Activated CD8-positive, alpha-beta memory T cell treated with anti-CD3 and anti-CD28 coated beads for 36 hours (primary cell): ENCODE data around the gene GRIK1. TPM values are rescaled to one million over a fixed set of nuclear protein-coding genes. Genes with fewer than 3 reads are reported as not detected.

Experiments used
- CTCF ChIA-PET: fragments of 350-600 bp; sonication (Branson Sonifier 250); formaldehyde crosslinking; loops from one replicate; lab custom pipeline; 2021; ENCODE audit warnings: antibody characterized with exemption; lab: Charles Lee
- POLR2A ChIA-PET: fragments of 350-600 bp; sonication (Branson Sonifier 250); formaldehyde crosslinking; loops from one replicate; lab custom pipeline; 2021; ENCODE audit warnings: antibody characterized with exemption; lab: Charles Lee
- total RNA-seq, 2 experiments: library from RNA; stranded (reverse); gene quantifications; one replicate each; pipeline ENCODE4 v1.2.3, GENCODE V29; 2021

Gene GRIK1
- total RNA-seq, 2 experiments from 2014 or later = not detected

DNA sequence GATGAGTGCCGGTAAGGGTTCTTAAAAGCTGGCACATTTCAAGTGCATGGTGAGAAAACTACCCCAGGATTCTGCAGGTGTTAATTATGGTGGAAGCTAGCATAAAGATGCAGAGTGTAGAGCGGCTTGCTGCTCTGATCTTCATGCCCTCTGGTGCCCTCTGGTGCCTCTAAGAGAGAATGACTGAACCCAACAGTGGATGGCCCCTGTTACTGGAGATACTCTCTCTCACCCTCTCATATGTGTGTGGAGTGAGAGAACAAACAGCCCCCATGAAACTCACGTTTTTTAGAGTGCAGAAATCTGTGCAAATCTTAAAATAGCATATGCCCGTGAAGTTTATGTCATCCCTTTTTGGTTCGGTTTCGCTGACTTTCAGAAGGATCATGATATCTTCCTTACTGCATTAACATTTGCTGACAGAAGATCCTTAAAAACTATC, 90.0 kb downstream of the GRIK1 start:
- CTCF ChIA-PET = interaction anchor here (0.6 to 0.8 kb wide), 2 partner anchors 18 to 370 kb away, joined by 3 to 4 read pairs; no protein-coding TSS in a partner anchor
- POLR2A ChIA-PET = no interaction called here

DNA sequence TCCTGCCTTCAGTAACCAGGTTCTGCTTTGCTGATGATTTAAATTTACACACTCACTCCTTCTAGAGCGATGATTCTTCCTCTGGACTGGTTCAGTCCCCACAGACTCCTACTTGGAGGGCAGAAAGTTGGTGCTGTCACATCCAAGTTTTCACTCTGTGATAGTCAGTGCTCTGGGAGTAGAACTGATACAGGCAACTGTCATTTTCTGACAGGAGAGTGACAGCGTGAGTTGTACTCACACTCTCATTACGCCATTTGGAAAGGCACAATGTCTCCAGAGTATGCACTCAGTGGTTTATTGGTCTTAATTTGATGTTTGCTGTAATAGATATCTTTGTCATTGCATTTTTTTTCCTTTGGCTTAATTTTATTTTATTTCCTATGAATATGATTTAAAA, 96.0 kb downstream of the GRIK1 start:
- CTCF ChIA-PET = no interaction called here
- POLR2A ChIA-PET = no interaction called here

DNA sequence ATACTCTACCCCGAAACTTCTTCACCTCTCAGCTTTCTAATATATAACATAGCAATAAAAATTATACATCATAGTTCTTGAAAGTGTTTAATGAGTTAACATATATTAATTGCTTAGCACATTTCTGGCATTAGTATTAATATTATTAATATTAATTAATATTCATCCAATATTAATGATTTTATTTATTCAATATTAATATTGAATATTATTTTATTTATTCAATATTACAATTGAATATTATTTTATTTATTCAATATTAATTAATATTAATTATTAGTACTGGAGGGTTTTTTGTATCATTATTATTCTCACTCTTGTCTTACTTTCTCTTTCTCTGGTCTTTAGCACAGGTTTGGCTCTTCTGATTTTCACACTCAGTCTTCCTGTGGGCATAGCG, 105.2 kb downstream of the GRIK1 start:
- CTCF ChIA-PET = no interaction called here
- POLR2A ChIA-PET = no interaction called here

DNA sequence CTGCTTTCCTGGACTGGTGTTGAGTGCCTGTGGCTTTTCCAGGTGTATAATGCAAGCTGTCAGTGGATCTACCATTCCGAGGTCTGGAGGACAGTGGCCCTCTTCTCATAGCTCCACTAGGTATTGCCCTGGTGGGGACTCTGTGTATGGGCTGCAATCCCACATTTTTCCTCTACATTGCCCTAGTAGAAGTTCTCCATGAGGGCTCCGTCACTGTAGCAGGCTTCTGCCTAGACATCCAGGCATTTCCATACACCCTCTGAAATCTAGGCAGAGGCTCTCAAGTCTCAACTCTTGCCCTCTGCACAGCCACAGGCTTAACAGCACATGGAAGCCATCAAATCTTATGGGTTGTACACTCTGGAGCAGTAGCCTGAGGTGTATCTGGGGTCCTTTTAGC, 107.6 kb downstream of the GRIK1 start:
- POLR2A ChIA-PET = no interaction called here
- CTCF ChIA-PET = interaction anchor here (0.9 kb wide), 1 partner anchor 17 kb away, joined by 3 read pairs; no protein-coding TSS in a partner anchor

DNA sequence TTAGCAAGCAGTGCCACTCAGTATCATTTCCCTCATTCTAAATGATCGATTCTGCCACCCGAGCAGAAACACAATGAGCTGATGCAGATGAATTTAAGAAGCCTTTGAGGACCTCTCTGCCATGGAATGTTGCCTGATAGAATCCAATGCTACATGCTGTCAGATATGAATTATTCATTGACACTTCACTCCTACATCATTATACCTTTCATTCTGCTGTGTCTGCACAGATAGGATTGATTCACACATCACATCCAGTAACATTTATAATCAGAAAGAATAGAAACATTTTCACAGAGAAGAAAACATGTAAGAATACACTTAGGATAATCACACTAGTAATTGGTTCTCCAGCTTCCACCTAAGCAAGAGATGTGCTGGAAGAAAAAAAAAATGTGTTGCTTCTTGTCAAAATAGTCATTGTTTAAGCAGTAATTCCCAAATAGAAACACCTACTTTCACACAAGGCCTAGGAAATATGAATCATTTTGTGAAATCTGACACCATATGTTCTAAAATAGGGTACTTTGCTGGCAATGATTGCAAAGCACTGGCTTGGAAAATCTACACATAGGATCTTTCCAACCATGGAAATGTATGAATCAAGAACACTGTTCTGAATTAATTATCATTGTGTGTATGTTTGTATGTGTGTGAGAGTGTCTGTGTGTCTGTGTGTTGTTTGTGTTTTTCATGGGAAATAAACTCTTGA, 110.1 kb downstream of the GRIK1 start:
- POLR2A ChIA-PET = no interaction called here
- CTCF ChIA-PET = no interaction called here

DNA sequence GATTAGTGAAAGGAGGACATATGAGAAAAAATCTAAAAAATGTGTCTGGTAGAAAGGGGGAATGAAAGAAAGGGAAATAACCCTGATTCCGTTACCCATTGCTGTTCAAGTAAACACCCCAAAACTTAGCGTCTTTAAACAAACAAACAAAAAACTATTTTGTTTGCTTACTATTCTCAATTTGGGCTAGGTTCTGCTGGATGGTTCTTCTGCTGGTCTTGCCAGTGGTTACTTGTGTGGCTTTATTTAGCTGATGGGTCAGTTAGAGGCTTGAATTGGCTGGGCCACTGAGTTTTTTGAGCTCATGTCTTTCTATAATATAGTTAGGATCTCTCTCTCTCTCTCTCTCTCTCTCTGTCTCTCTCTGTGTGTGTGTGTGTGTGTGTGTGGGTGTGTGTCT, 112.1 kb downstream of the GRIK1 start:
- ChIA-PET CTCF (no interaction called here), POLR2A (no interaction called here)

DNA sequence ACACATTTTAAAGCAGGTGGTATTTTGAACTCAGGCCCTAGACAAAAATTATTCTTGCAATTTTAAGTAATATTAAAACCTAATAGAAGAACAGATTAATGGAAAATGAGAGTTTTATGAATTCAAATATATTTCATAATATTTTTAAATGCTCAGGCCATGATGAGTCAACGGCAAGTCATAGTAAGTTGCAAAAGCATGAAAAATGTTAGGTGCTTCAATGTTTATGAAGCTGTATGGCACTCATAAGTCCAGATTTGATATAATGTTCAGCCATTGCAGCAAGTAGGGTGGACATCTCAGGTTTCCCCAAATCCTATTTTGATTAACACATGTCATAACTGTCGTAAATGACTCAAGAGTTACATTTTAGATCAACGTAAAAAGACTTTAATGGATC, 112.6 kb downstream of the GRIK1 start:
- ChIA-PET POLR2A (no interaction called here), CTCF (no interaction called here)

DNA sequence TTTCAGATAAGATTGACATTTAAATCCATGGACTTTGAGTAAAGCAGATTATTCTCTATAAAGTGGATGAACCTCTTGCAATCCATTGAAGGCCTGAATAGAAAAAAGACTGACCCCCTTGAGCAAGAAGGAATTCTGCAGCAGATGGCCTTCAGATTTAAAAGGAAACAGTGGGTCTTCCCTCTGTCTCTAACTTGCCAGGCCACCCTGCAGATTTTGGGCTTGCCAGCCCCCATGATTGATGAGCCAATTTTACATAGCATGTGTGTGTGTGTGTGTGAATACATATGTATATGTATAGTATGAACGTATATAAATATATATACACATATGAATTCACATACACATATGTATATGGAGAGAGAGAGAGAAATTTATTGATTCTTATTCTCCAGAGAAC, 113.4 kb downstream of the GRIK1 start:
- ChIA-PET CTCF (no interaction called here), POLR2A (no interaction called here)

DNA sequence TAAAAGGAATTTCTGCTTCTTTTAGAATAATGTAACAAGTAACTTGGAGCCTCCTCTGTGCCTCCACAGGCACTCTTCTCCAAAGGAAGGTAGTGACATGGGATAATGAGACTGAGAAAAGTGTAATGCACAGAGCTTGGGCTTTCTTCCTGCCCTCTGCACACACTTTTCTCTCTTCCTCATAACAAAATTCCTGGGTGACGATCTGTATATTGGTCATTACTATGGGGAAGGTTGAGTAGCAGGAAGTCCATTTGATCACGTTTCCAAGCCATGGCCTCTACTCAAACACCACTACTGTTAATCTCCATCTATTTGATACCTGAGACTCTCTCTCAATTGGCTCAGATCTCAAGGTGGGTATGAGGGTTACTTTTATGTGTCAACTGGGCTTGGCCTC, 113.9 kb downstream of the GRIK1 start:
- CTCF ChIA-PET = no interaction called here
- POLR2A ChIA-PET = no interaction called here

DNA sequence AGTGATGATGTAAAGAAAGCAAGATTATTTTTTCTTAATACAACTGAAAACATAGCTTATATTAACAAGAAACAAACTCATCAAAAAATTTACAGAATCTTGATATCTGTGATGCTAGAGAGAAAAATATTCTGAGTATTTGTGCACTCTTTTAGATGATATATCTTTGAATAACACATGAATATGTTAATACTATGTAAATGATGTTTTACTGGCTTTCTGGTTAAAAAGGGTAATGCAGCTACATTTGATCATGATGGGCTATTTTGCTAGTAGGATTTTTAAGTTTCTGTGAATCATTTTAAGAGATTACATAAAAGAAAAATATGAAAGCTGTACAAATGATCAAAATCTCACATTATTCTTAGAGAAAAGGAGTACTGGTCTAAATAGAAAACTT, 114.5 kb downstream of the GRIK1 start:
- POLR2A ChIA-PET = no interaction called here
- CTCF ChIA-PET = no interaction called here

DNA sequence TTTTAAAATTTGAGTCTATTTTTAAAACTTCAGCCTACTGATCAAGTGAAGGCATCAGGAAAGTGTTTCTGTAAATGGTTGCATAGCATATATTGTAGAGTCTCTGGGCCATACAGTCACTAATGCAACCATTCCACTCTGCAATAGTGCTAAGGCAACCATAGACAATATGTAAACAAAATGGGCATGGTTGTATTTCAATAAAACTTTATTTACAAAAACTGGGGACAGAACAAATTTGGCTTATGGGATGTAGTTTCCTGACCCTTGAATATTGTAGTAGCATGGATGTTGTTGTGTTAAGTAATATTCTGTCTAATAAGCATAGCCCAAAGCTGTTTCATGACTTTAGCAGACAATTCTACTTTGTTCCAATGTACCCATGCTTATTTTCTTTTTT, 117.7 kb downstream of the GRIK1 start:
- ChIA-PET CTCF (no interaction called here), POLR2A (no interaction called here)

DNA sequence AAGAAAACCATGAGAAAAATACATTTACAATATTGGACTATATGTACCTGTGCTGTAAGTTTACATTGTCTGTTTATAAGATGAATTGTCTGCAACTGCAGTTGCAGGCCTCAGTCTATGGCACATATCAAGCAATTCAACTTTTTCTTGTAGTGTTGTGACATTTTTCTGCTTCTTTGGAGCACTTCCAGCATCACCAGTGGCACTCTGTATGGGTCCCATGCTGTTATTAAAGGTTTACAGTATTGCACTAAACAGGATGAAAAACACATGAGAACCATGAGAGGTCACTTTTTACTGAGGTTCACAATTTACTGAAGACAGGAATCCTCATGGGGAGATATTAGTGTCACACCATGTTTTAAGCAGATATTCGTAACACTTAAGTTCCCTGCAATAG, 118.6 kb downstream of the GRIK1 start:
- POLR2A ChIA-PET = no interaction called here
- CTCF ChIA-PET = no interaction called here

DNA sequence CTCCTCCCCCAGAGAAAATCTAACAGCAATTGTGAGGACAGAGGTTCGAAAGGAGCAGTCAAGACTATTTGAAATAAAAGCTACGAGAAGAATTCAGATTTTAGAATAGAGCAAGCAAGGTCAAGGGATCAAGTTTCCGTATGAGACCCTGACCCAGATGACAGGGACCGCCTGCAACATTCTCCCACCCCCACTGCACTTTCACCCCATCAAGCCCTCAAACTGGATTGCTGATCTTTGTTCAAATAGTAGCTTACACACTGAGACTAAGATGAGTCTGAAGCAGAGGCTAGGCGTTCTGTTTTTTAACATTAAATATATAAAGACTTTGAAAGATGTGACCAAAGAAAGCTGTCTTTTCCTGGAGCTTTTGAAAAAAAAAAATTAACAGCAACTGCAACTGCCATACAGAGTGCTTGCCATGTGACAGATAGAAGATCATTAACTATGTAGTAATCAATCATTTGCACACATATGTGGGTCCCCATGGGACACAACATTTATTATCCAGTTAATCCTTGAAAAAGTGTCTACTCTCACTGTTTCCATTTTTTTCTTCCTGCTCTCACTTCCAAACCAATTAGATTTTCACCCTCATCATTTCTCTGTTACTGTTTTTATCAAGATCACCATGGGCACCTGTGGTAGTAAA, 120.0 kb downstream of the GRIK1 start:
- CTCF ChIA-PET = no interaction called here
- POLR2A ChIA-PET = interaction anchor here (0.6 kb wide), 1 partner anchor 38 kb away, joined by 3 read pairs; no protein-coding TSS in a partner anchor

DNA sequence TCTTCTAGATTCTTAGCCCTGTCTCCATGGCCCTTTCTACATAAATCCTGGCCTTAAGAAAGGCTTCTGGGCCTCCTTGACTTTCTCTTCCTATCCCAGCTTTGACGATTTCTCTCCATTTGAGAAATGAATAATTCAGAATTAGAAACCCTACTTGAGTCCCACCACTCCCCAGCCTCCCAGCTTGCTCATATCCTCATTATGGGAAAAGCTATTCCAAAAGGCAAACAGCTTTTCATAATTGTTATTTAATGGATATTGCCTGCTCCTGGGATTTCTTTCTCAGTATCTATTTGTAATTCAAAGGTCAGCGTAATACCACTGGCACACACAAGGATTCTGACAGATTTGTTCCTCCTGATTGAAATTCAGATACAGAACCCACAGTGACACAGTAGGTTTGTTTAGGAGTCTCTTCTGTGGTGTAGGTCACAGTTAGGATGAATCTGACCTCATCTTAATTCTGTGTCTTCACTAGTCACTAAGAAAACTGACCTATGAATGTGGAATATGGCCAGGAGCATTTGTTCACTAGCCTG, 121.3 kb downstream of the GRIK1 start:
- ChIA-PET POLR2A (no interaction called here), CTCF (no interaction called here)

DNA sequence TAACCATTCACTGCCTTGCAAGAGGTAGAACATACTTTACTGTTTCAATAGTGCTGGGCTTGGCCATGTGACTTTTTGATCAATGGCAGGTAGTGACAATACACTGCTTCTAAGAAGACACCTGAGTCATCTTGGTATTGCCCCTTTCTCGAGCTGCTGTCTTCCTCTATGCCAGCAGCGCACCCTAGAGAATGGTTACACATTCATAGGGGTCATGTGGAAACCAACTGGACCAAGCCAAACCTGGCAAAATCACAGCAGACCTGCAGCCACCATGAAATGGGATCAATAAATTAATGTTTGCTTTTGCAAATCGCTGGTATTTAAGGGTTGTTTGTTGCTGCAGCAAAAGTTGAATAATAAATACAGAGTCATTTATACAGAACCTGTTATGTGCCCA, 122.3 kb downstream of the GRIK1 start:
- CTCF ChIA-PET = no interaction called here
- POLR2A ChIA-PET = no interaction called here

DNA sequence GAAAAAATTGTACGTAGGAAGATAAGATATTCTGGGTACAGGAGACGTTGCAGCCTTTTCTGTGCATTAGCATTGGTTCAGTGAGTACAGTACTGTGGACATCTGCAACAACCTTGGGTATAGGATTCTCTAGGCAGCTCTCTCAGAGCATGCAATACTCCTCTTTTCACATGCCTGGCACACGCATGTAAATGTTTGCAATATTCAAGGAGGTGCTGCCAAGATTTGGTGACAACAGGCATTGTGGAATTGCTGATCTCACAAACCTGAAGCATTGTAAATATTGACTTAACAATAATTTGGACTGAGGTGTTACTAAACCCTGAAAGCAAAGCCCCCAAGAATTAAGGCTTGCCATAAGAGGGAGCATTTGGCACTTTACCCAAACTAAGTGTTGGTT, 126.8 kb downstream of the GRIK1 start:
- ChIA-PET CTCF (no interaction called here), POLR2A (no interaction called here)

DNA sequence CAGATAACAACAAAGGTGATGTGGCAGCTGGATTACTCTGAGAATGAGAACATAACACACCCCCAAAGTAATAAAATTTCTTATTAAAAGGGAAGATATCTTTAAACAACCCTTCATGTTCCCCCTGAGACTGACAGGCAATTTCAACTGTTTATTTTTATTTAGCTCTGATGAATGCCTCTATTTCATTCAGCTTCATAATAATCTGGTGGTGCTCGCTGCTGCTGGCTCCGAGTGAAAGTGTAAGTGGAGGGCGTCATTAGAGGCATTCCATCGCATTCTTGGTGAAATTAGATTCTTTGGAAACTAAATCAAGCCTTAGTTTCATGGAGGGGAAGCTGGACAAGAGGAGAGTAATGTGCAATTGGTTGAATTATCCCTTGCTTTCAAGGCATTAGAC, 128.9 kb downstream of the GRIK1 start:
- ChIA-PET CTCF (no interaction called here), POLR2A (no interaction called here)

DNA sequence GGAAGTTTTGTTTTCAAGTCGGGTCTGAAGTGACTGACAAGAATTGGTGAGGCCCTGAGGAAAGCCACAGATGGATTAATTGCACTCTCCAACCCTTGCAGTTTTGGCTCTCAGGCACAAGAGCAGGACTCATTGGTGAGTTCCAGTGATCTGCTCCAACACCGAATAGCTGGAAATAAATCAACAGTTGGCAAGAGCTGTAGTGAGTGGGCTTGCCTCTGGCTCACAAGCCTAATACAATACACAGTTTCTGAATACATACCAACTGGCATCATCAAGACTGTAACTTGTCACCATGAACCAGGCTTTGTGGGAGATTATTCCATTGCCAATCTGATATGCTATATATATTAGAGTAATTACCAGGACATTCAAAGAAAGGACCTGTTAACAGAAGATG, 131.6 kb downstream of the GRIK1 start:
- ChIA-PET POLR2A (interaction anchor here (0.5 kb wide), 1 partner anchor 326 kb away, joined by 3 read pairs; no protein-coding TSS in a partner anchor), CTCF (no interaction called here)

DNA sequence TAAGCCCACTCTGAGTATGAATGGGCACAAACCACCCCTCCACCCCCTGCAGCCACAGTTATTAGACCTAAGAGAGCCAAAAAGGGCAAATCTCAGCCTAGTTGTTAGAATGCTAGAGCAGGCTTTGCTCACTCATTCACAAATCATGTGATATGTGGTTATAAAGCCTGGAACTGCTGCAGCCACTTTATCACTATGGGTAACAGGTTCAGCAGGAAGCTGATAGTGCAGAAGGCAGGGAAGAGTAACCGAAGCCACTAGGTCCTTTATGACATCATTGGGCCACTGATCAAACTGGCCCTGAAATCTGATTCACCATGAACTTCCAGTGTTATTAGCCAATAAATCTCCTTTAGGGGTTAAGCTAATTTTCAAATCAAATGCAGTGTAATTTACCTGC, 134.7 kb downstream of the GRIK1 start:
- CTCF ChIA-PET = no interaction called here
- POLR2A ChIA-PET = no interaction called here

DNA sequence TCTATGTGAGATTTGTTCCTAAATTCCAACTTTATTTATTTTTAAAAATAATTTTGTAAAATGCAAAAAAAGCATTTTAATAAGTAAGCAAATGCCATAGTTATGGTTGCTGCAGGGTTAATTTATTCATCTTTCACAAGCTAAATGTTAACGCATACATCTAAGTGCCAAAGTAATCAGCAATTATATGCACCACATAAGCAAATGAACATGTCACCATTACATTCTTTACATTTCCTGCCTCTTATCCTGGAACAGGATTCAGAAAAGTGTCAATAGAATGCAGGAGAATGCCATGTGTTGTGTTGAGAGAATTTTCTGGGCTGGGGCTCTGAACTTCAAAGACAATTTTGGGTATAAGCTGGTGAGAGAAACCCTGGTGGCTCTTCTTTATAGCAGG, 136.6 kb downstream of the GRIK1 start:
- ChIA-PET CTCF (no interaction called here), POLR2A (no interaction called here)

DNA sequence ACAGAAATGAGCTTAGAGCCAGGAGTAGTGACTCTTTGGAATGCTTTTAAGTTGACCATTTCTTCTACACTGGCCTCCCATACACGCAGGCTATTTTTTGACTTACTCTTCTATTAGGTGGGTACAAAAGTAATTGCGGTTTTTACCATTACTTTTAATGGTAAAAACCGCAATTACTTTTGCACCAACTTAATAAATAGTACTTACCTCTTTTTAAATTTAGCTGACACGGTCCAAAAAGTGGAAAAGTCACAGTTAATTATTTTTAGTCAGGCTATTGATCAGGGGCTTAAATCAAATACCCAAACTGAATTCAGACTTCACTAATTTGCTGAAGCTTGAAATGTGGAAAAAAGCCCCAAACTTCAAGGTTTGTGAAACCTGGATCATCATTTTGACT, 138.7 kb downstream of the GRIK1 start:
- ChIA-PET CTCF (no interaction called here), POLR2A (no interaction called here)
